Immature natural killer cell (primary cell): Measurements from ENCODE around the gene NFE2L3. TPM values are rescaled to one million over a fixed set of nuclear protein-coding genes. Genes with fewer than 3 reads are reported as not detected.
A peak's percentile ranks its signal among the peaks of the same experiment; 100 is the strongest.
"Not testable (repeated sequence)": the region's sequence is repeated elsewhere in the genome, so short reads cannot be mapped to it uniquely, and the experiment has no call there.

Source experiments
- DNase-seq, 3 donors: peaks; one replicate each; pipeline ENCODE4 v3.0.0; 2022; ENCODE audit warnings: mixed read lengths in 1 of 3
- H3K27ac Mint-ChIP-seq, 6 donors: one replicate each; pipeline ENCODE4 v1.8.0; 2020; ENCODE audit warnings: mixed read lengths in 6 of 6, mild to moderate bottlenecking in 5 of 6, inconsistent platforms in 4 of 6, moderate library complexity in 3 of 6
- H3K27me3 Mint-ChIP-seq, 3 donors: one replicate each; pipeline ENCODE4 v1.8.0; 2020 to 2021; ENCODE audit warnings: low read depth in 3 of 3, mild to moderate bottlenecking in 3 of 3, mixed read lengths in 3 of 3, moderate library complexity in 3 of 3, inconsistent platforms in 1 of 3
- H3K36me3 Mint-ChIP-seq, 3 donors: one replicate each; pipeline ENCODE4 v1.8.0; 2020; ENCODE audit warnings: mixed read lengths in 3 of 3, inconsistent platforms in 2 of 3, mild to moderate bottlenecking in 2 of 3
- H3K4me1 Mint-ChIP-seq, 2 donors: one replicate each; pipeline ENCODE4 v1.8.0; 2020; ENCODE audit warnings: inconsistent platforms in 2 of 2, mild to moderate bottlenecking in 2 of 2, mixed read lengths in 2 of 2, moderate library complexity in 1 of 2
- H3K4me3 Mint-ChIP-seq, 5 donors: one replicate each; pipeline ENCODE4 v1.8.0; 2020; ENCODE audit warnings: mild to moderate bottlenecking in 5 of 5, mixed read lengths in 5 of 5, inconsistent platforms in 3 of 5, moderate library complexity in 3 of 5
- H3K9me3 Mint-ChIP-seq, 6 donors: one replicate each; pipeline ENCODE4 v1.8.0; 2020; ENCODE audit warnings: mild to moderate bottlenecking in 6 of 6, mixed read lengths in 6 of 6, inconsistent platforms in 4 of 6, moderate library complexity in 3 of 6
- polyA plus RNA-seq, 3 donors: library from polyadenylated mRNA; unstranded; fragments of 300-500 nt; fragmentation: Illumina TruSeq; gene quantifications; one replicate each; pipeline ENCODE4 v1.2.3, GENCODE V29; 2021

The NFE2L3 gene
- polyA plus RNA-seq, 3 donors from 2014 or later, result 3.5 to 5.5 (median 4.5) TPM

- no peaks in the 10 kb centered on the region for H3K4me1 Mint-ChIP-seq
- no peak for DNase-seq
- H3K27ac Mint-ChIP-seq, result no peak overlapping the region
- H3K9me3 Mint-ChIP-seq, result no peaks in the 10 kb centered on the region
- H3K27me3 Mint-ChIP-seq, result peaks cover 0 to 7% (median 6%) of the 10 kb centered on the region in 3 donors
- H3K36me3 Mint-ChIP-seq, result no peaks in the 10 kb centered on the region
- H3K4me3 Mint-ChIP-seq, result no peak overlapping the region
Measured at GRCh38 chr7:26136831-26137230, 15.2 kb upstream of the NFE2L3 start.

GRCh38 chr7:26140380-26140779, 11.6 kb upstream of the NFE2L3 start:
- no peaks in the 10 kb centered on the region for H3K9me3 Mint-ChIP-seq

GRCh38 chr7:26141077-26141476, 10.9 kb upstream of the NFE2L3 start:
- Mint-ChIP-seq H3K27ac (no peak overlapping the region), H3K4me1 (no peaks in the 10 kb centered on the region), H3K9me3 (no peaks in the 10 kb centered on the region), H3K4me3 (no peak overlapping the region), H3K36me3 (peaks cover 0 to 4% (median 0%) of the 10 kb centered on the region in 3 donors), H3K27me3 (peaks cover 0 to 8% (median 4%) of the 10 kb centered on the region in 3 donors)
- DNase-seq, result no peak

More at GRCh38 chr7:26140380-26140779, 11.6 kb upstream of the NFE2L3 start:
- DNase-seq, result no peak
- H3K27ac Mint-ChIP-seq, result no peak overlapping the region
- no peaks in the 10 kb centered on the region for H3K4me1 Mint-ChIP-seq
- H3K4me3 Mint-ChIP-seq, result no peak overlapping the region
- H3K36me3 Mint-ChIP-seq, result peaks cover 0 to 4% (median 0%) of the 10 kb centered on the region in 3 donors
- H3K27me3 Mint-ChIP-seq, result peaks cover 0 to 8% (median 4%) of the 10 kb centered on the region in 3 donors

GRCh38 chr7:26143298-26144048, 8.5 kb upstream of the NFE2L3 start:
- no peak overlapping the region for H3K4me3 Mint-ChIP-seq
- H3K36me3 Mint-ChIP-seq, result peaks cover 0 to 4% (median 0%) of the 10 kb centered on the region in 3 donors
- peaks cover 0 to 4% (median 3%) of the 10 kb centered on the region in 3 donors for H3K27me3 Mint-ChIP-seq
- no peaks in the 10 kb centered on the region for H3K4me1 Mint-ChIP-seq
- no peaks in the 10 kb centered on the region for H3K9me3 Mint-ChIP-seq
- DNase-seq, result no peak
- no peak overlapping the region for H3K27ac Mint-ChIP-seq

- Mint-ChIP-seq H3K9me3 (no peaks in the 10 kb centered on the region), H3K4me1 (no peaks in the 10 kb centered on the region), H3K36me3 (peaks cover 0 to 4% (median 0%) of the 10 kb centered on the region in 3 donors), H3K4me3 (no peak overlapping the region), H3K27ac (no peak overlapping the region), H3K27me3 (peaks cover 0 to 4% (median 3%) of the 10 kb centered on the region in 3 donors)
- no peak for DNase-seq
Measured at GRCh38 chr7:26144184-26145080, 7.6 kb upstream of the NFE2L3 start.

GRCh38 chr7:26145238-26145637, 6.8 kb upstream of the NFE2L3 start:
- H3K4me3 Mint-ChIP-seq, result no peak overlapping the region
- H3K27me3 Mint-ChIP-seq, result peaks cover 0 to 4% (median 3%) of the 10 kb centered on the region in 3 donors
- H3K36me3 Mint-ChIP-seq, result peaks cover 0 to 4% (median 0%) of the 10 kb centered on the region in 3 donors
- H3K4me1 Mint-ChIP-seq, result no peaks in the 10 kb centered on the region
- DNase-seq, result no peak
- no peaks in the 10 kb centered on the region for H3K9me3 Mint-ChIP-seq
- H3K27ac Mint-ChIP-seq, result no peak overlapping the region

- no peak overlapping the region for H3K4me3 Mint-ChIP-seq
- H3K4me1 Mint-ChIP-seq, result peaks cover 11 to 12% of the 10 kb centered on the region in 2 donors
- H3K27me3 Mint-ChIP-seq, result peaks cover 0 to 8% (median 4%) of the 10 kb centered on the region in 3 donors
Measured at GRCh38 chr7:26147030-26147429, 5.0 kb upstream of the NFE2L3 start.

GRCh38 chr7:26147646-26148306, 4.2 kb upstream of the NFE2L3 start:
- peaks cover 11 to 12% of the 10 kb centered on the region in 2 donors for H3K4me1 Mint-ChIP-seq
- not testable (repeated sequence) for H3K9me3 Mint-ChIP-seq, H3K36me3 Mint-ChIP-seq, DNase-seq, H3K27me3 Mint-ChIP-seq, H3K4me3 Mint-ChIP-seq, H3K27ac Mint-ChIP-seq

More at GRCh38 chr7:26147030-26147429, 5.0 kb upstream of the NFE2L3 start:
- DNase-seq, result no peak
- Mint-ChIP-seq H3K27ac (no peak overlapping the region), H3K36me3 (peaks cover 0 to 4% (median 0%) of the 10 kb centered on the region in 3 donors), H3K9me3 (no peaks in the 10 kb centered on the region)

GRCh38 chr7:26148307-26148700, 3.7 kb upstream of the NFE2L3 start:
- Mint-ChIP-seq H3K27me3 (peaks cover 4 to 11% (median 4%) of the 10 kb centered on the region in 3 donors), H3K4me1 (peaks cover 15 to 17% of the 10 kb centered on the region in 2 donors)
- not testable (repeated sequence) for DNase-seq, H3K27ac Mint-ChIP-seq, H3K9me3 Mint-ChIP-seq, H3K4me3 Mint-ChIP-seq, H3K36me3 Mint-ChIP-seq

- no peak for DNase-seq
- no peaks in the 10 kb centered on the region for H3K36me3 Mint-ChIP-seq
- peaks cover 0 to 11% (median 8%) of the 10 kb centered on the region in 3 donors for H3K27me3 Mint-ChIP-seq
- peaks cover 25 to 29% of the 10 kb centered on the region in 2 donors for H3K4me1 Mint-ChIP-seq
- no peak overlapping the region for H3K27ac Mint-ChIP-seq
- no peak overlapping the region for H3K4me3 Mint-ChIP-seq
- no peaks in the 10 kb centered on the region for H3K9me3 Mint-ChIP-seq
Measured at GRCh38 chr7:26149391-26149977, 2.5 kb upstream of the NFE2L3 start.

- no peak for DNase-seq
- H3K27me3 Mint-ChIP-seq, result peaks cover 0 to 11% (median 8%) of the 10 kb centered on the region in 3 donors
- H3K4me1 Mint-ChIP-seq, result peaks cover 34 to 44% of the 10 kb centered on the region in 2 donors
- H3K9me3 Mint-ChIP-seq, result no peaks in the 10 kb centered on the region
- H3K36me3 Mint-ChIP-seq, result no peaks in the 10 kb centered on the region
- H3K4me3 Mint-ChIP-seq, result peak overlapping the region; percentile 87 to 92 (median 90)
- peak overlapping the region in 5 of 6 donors; percentile 13 to 63 (median 52) for H3K27ac Mint-ChIP-seq
Measured at GRCh38 chr7:26151096-26151495, 902 bp upstream of the NFE2L3 start.

- Mint-ChIP-seq H3K27me3 (peaks cover 0 to 11% (median 8%) of the 10 kb centered on the region in 3 donors), H3K4me1 (peaks cover 39 to 49% of the 10 kb centered on the region in 2 donors), H3K9me3 (no peaks in the 10 kb centered on the region), H3K27ac (peak overlapping the region; percentile 18 to 89 (median 82)), H3K36me3 (no peaks in the 10 kb centered on the region), H3K4me3 (peak overlapping the region; percentile 87 to 92 (median 90))
- no peak for DNase-seq
Measured at GRCh38 chr7:26151650-26151952, 397 bp upstream of the NFE2L3 start.

- H3K27ac Mint-ChIP-seq, result peak overlapping the region; percentile 48 to 80 (median 74)
- peak overlapping the region; percentile 82 to 90 (median 88) for H3K4me3 Mint-ChIP-seq
- peaks cover 0 to 11% (median 8%) of the 10 kb centered on the region in 3 donors for H3K27me3 Mint-ChIP-seq
- DNase-seq, result peak; percentile 32 to 37 (median 32)
- not testable (repeated sequence) for H3K36me3 Mint-ChIP-seq, H3K9me3 Mint-ChIP-seq
- H3K4me1 Mint-ChIP-seq, result peaks cover 42 to 53% of the 10 kb centered on the region in 2 donors
Measured at GRCh38 chr7:26152782-26153240, 813 bp downstream of the NFE2L3 start.
